ENCODE results near the gene POLR3K. TPM values are rescaled to one million over a fixed set of nuclear protein-coding genes. Genes with fewer than 3 reads are reported as not detected.

POLR3K gene
- total RNA-seq, 1 experiment from 2014 or later = 22.7 TPM

GRCh38 chr16:67884-68789 lies 14.7 kb upstream of the POLR3K start (continued):
- no peak for TF ChIP-seq JUND (IDR thresholded peaks at IDR 0.05)

- no TSS peak for BruUV-seq (replicated peaks)
- POLR2A ChIA-PET = no interaction called here
- Histone ChIP-seq H3K4me2 (ENCODE audit: low read length) (no peak overlapping the region), H4K20me1 (ENCODE audit: insufficient read depth) (no peaks in the 10 kb centered on the region), H3K9me3 (ENCODE audit: control insufficient read depth in 1 of 2, insufficient read depth in 1 of 2, low read depth in 1 of 2, low read length in 2 of 2) (no peaks in the 10 kb centered on the region), H3K27ac (ENCODE audit: low read depth, low read length) (no peak overlapping the region), H3K36me3 (ENCODE audit: control insufficient read depth in 1 of 2, insufficient read depth in 2 of 2, low read length in 2 of 2) (no peaks in the 10 kb centered on the region), H3K9me2 (ENCODE audit: insufficient read depth) (no peaks in the 10 kb centered on the region), H3K27me3 (ENCODE audit: insufficient read depth, low read length) (no peaks in the 10 kb centered on the region), H2AFZ (ENCODE audit: low read depth, low read length, poor library complexity, severe bottlenecking) (no peak overlapping the region), H3K4me3 (replicated peaks in 1 of 2; ENCODE audit: low read depth in 1 of 2, low read length in 2 of 2) (no peak overlapping the region), H3K9ac (ENCODE audit: low read length) (no peak overlapping the region), H3K79me2 (ENCODE audit: insufficient read depth, low read length) (no peaks in the 10 kb centered on the region), H3K4me1 (ENCODE audit: control insufficient read depth in 1 of 2, insufficient read depth in 2 of 2, low read length in 2 of 2) (peaks cover 8 to 18% of the 10 kb centered on the region in 2 experiments)
- TF ChIP-seq ATF3 (IDR thresholded peaks at IDR 0.05) = no peak
- no peak for TF ChIP-seq ZNF274 (IDR thresholded peaks at IDR 0.05; ENCODE audit: low read depth, low read length)
- no peak for TF ChIP-seq CTCF (IDR thresholded peaks at IDR 0.05 in 2 of 3, conservative IDR thresholded peaks at IDR 0.05 in 1 of 3; ENCODE audit: borderline replicate concordance in 1 of 3, insufficient read depth in 1 of 3, low read depth in 2 of 3, low read length in 2 of 3)
- TF ChIP-seq SIN3A (IDR thresholded peaks at IDR 0.05; ENCODE audit: low read depth) = no peak
- no peak for TF ChIP-seq EZH2phosphoT487 (IDR thresholded peaks at IDR 0.05; ENCODE audit: borderline replicate concordance)
- no peak for TF ChIP-seq MAX (IDR thresholded peaks at IDR 0.05)
- no peak for TF ChIP-seq JUND (IDR thresholded peaks at IDR 0.05)
- no peak for TF ChIP-seq CEBPB (IDR thresholded peaks at IDR 0.05; ENCODE audit: low read depth)
- TF ChIP-seq ELF1 (IDR thresholded peaks at IDR 0.05; ENCODE audit: borderline replicate concordance, low read depth) = no peak
- no peak for TF ChIP-seq ZFX (IDR thresholded peaks at IDR 0.05)
- TF ChIP-seq FOSL1 (IDR thresholded peaks at IDR 0.05; ENCODE audit: low read depth) = no peak
- RAD21 ChIA-PET (ENCODE audit: low non-redundant PET in 1 of 2, low total read pairs in 2 of 2, uncharacterized antibody in 2 of 2, unreplicated experiment in 2 of 2) = no interaction called here
- intact Hi-C loops (cut with micrococcal nuclease) = no loop called here
- no peak for ATAC-seq
- CTCF ChIA-PET = interaction anchor here (3.2 kb wide), 1 partner anchor 29 kb away, joined by 29 read pairs; no protein-coding TSS in a partner anchor
- no peak for DNase-seq (ENCODE audit: low read depth, low spot score)
These were observed 13.9 kb upstream of the POLR3K start for GRCh38 chr16:67183-67791.
